Dorsolateral prefrontal cortex (tissue), 118 donors: ENCODE results near the gene GJD3. TPM values are rescaled to one million over a fixed set of nuclear protein-coding genes. Genes with fewer than 3 reads are reported as not detected.

Experiments
- total RNA-seq, 120 experiments: library from RNA; stranded (reverse); gene quantifications; one replicate each; pipeline versions ENCODE4 v1.2.3 to v1.2.4, GENCODE V29; 2022

Gene GJD3
- total RNA-seq, 120 experiments from 2014 or later = 0.48 to 1.7 (median 0.75) TPM; not detected in 98

Other genes with a start within 250 kb of the GJD3 start
- gene MSL1, start 242.8 kb downstream of the GJD3 start, total RNA-seq = 100 to 1,000 TPM in 116 of 120 experiments, 10 to 100 TPM in 4; 87.8 to 143 (median 120) TPM
- 100 to 1,000 TPM in 119 of 120 experiments, 10 to 100 TPM in 1; 95.0 to 216 (median 136) TPM for gene CASC3, start 224.2 kb downstream of the GJD3 start, total RNA-seq
- gene RAPGEFL1, start 187.3 kb downstream of the GJD3 start, total RNA-seq = 100 to 1,000 TPM in 59 of 120 experiments, 10 to 100 TPM in 61; 31.7 to 151 (median 99.5) TPM
- 100 to 1,000 TPM in 2 of 120 experiments, 10 to 100 TPM in 118; 48.9 to 103 (median 73.2) TPM for gene WIPF2, start 145.4 kb downstream of the GJD3 start, total RNA-seq
- 10 to 100 TPM in 12 of 120 experiments, 1 to 10 TPM in 108; 1.0 to 12.6 (median 6.7) TPM for gene CDC6, start 76.9 kb downstream of the GJD3 start, total RNA-seq
- 10 to 100 TPM; 10.4 to 38.8 (median 22.5) TPM for gene RARA, start 55.6 kb downstream of the GJD3 start, total RNA-seq
- gene TOP2A, start 53.2 kb upstream of the GJD3 start, total RNA-seq = 1 to 10 TPM in 14 of 120 experiments, under 1 TPM in 41, not detected in 65; 0.04 to 3.1 (median 0.42) TPM
- 100 to 1,000 TPM in 2 of 120 experiments, 10 to 100 TPM in 115, 1 to 10 TPM in 3; 8.8 to 151 (median 22.2) TPM for gene IGFBP4, start 78.7 kb upstream of the GJD3 start, total RNA-seq
- not detected for gene TNS4, start 136.9 kb upstream of the GJD3 start, total RNA-seq
- under 1 TPM in 4 of 120 experiments, not detected in 116; 0.25 to 0.49 (median 0.30) TPM for gene CCR7, start 200.7 kb upstream of the GJD3 start, total RNA-seq